ENCODE results near the gene FAM117B.

Gene FAM117B

DNA sequence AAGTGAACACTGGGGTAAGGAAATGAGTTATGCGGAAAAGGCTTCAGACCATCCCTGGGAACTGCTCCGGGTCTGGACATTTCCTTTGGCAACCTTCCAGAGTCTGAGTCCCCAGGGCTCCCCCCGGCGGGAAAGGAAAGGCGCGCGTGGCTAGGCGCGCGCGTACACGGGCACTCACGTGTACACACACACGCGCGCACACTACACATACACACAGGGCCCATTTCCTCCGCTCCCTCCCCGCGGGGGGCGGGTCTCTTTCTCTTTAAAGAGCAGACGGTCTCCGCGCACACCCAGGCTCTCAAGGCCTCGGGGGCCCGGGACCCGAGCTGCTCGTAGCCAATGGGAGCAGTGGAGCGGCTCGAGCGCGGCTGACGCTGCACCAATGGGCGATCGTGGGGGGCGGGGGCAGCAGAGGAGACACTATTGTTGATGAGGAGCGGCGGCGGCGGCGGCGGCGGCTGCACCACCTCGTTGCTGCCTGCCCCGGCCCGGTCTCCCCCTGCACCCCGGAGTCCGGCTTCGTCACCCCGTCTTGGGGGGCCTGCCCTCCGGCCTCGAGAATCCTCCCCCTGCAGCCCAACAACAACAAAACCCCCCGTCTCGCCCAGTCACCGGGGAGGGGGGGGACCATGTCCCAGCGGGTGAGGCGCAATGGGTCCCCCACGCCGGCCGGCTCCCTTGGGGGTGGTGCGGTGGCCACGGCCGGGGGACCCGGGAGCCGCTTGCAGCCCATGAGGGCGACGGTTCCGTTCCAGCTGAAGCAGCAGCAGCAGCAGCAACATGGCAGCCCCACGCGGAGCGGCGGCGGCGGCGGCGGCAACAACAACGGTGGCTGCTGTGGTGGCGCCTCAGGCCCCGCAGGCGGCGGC, at the start of gene FAM117B:
FAM117B (plus strand) TSS at position 414 of the 872 bp plus-strand sequence; CDS start at position 633, 219 bp downstream.
- DNase-seq (ENCODE audit: low read depth) = peak; percentile 91

- peak; percentile 13 for DNase-seq (ENCODE audit: low read depth)
These were observed 45.9 kb upstream of the FAM117B start for GRCh38 chr2:202588647-202589581.

DNA sequence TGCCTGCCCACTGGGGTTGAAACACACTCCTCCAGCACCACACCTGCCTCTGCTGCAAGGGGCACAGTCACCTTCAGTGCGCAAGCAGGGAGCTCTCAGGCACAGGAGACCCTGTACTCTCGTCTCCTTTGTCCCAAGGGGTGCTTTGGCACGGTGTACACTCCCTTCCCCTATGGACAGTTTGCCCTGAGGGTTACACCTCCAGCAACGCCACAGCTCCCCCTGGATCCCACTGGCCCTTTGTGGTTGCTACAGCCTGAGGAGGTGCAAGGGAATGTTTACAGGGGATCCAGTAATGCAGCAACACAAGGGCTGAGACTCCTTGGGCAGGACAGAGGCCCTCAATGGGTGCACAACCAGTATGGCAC, 45.2 kb upstream of the FAM117B start:
- no peak for DNase-seq (ENCODE audit: low read depth)

- no peak for DNase-seq (ENCODE audit: low read depth)
These were observed 42.2 kb upstream of the FAM117B start for GRCh38 chr2:202592566-202592965.

- no peak for DNase-seq (ENCODE audit: low read depth)
These were observed 35.7 kb upstream of the FAM117B start for GRCh38 chr2:202599105-202599504.

DNA sequence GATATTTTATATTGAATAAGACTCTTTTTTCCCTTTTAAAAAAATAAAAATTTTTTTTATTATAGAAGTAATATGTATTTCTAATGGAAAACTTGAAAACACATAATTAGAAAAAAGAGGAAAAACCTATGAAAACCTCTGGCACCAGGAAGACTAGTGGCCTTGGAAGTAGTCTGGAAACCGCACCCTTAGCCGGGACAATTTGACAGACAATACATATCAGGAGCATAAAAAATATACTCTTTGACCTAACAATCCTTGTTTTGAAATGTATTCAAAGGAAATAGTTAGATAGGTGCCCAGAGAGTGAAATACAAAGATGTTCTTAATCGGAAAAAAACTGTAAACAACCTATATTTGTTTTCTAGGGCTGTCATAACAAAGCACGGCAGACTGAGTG, 34.9 kb upstream of the FAM117B start:
- DNase-seq (ENCODE audit: low read depth) = no peak

GRCh38 chr2:202604699-202605098, 30.1 kb upstream of the FAM117B start:
- DNase-seq (ENCODE audit: low read depth) = no peak

DNA sequence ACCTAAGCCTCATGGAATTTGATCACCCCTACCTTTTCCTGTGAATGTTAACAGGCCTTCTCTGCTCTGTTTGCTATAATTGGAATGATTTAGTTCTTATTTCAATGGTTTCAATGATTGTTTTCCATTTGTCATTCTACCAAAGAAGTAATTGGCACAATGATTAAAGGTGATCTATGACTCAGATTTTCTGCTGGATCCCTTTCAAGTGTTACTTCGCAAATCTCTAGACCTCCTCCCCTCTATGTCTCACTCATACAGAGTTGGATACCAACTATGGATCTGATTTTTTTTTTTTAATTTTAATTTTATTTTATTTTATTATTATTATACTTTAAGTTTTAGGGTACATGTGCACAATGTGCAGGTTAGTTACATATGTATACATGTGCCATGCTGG, 29.6 kb upstream of the FAM117B start:
- DNase-seq (ENCODE audit: low read depth) = no peak

- no peak for DNase-seq (ENCODE audit: low read depth)
These were observed 26.5 kb upstream of the FAM117B start for GRCh38 chr2:202608142-202608852.

DNA sequence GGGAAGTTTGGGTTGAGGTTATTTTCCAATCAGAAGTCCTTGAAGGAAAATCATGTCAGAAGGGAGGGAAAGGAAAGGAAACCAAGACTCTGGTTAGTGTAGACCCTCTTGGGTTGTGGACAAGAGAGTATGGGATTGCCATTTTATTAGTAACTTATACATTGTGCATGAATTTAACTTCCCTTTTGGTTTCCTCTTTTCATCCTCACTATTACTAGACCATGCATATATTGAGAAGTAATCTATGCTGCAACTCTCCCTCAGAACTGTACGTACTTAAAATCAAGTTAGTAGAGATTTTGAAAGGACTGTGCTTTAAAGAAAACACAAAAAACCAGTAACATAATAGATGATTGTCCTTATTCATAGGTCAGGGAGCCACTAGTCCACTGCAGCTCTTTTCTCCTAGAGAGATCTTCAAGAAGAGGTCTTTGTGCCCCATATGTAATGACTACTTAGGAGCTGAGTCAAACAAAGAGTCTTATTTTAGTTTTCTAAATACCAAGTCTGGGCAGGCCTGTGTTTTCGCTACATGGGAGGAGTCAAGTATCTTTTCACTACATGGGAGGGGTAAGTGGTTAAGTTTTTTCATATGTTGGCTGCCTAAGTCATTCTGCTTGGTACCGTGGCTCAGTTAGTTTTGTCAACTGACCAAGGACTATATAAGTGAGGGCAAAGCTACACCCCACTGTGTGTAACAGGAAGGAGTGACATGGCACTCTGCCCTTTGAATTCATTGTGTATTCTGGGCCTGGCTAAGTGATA, 25.2 kb upstream of the FAM117B start:
- no peak for DNase-seq (ENCODE audit: low read depth)

DNA sequence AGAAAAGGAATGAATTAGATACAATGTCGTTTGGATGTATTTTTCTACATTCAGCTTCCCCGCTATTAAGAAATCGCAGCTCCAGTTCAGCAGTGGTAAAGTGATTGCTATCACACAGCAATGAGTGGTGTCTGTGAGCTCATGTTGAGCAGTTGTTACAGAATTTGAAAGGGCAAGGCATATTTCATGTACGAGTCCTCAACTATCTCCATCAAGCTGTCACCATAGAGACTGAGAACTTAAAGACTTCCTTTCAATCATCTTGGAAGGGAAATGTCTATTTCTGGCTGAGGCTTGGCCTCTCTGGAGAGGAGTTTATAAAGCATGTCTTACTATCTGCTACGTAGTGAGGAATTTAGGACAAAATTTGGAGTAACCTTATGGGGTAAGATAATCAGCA, 24.4 kb upstream of the FAM117B start:
- DNase-seq (ENCODE audit: low read depth) = no peak

- no peak for DNase-seq (ENCODE audit: low read depth)
These were observed 22.6 kb upstream of the FAM117B start for GRCh38 chr2:202612145-202612544.

DNA sequence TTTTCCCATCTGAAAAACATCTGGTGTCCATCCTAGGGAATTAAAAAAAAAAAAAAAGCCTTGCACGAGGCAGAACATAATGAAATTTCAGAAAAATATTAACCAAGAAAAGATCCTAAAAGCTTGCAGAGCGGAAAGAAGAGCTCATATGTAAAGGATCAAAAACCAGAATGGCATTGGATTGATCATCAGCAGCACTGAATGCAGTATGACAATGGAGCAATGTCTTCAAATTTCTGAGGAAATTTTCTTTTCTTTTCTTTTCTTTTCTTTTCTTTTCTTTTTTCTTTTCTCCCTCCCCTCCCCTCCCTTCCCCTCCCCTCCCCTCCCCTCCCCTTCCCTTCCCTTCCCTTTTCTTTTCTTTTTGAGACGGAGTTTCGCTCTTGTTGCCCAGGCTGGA, 21.3 kb upstream of the FAM117B start:
- DNase-seq (ENCODE audit: low read depth) = no peak

DNA sequence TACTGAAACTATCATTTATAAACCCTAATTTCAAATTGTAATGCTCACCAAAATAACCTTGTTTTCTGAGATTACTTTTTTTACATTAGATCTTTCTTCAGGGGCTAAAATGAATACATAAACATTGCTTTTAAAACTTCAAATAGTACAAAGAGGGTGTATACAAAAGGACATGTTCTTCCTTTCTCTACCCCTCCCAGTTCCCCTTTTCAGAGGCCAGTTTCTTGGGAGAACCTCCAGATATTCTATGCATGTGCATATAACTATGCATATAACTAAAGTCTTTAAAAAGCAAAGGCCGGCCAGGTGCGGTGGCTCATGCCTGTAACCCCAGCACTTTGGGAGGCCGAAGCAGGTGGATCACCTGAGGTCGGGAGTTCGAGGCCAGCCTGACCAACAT, 10.6 kb upstream of the FAM117B start:
- DNase-seq (ENCODE audit: low read depth) = no peak

GRCh38 chr2:202627042-202627441, 7.7 kb upstream of the FAM117B start:
- DNase-seq (ENCODE audit: low read depth) = no peak

DNA sequence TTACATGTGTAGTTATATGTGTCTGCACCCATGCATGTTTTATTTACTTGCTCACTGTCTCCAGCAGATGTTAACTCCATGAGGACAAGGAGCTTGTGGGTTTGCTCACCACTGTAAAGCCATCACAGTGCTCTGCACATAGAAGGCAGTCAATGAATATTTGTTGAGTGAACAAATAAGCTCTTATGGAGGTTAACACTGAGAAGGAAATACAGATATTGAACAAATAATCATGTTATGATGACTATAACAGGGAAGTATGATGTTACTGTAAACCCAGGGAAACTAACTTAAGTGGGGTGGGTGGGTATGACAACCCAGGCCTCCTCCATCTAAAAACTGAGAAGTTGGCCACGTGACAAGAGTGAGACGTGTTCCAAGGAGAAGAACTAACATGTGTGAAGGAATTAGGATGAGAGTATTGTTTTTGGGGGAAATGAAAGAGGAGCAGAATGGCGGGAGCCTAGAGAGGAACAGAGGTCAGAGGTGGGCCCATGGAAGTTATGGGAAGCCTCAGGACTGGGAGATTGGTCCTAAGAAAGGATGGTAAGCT, 6.0 kb upstream of the FAM117B start:
- no peak for DNase-seq (ENCODE audit: low read depth)

GRCh38 chr2:202632682-202633290, 2.0 kb upstream of the FAM117B start:
- DNase-seq (ENCODE audit: low read depth) = no peak

GRCh38 chr2:202633470-202633869, 1.3 kb upstream of the FAM117B start:
- no peak for DNase-seq (ENCODE audit: low read depth)

- peak; percentile 61 for DNase-seq (ENCODE audit: low read depth)
These were observed 851 bp downstream of the FAM117B start for GRCh38 chr2:202635428-202636212.

DNA sequence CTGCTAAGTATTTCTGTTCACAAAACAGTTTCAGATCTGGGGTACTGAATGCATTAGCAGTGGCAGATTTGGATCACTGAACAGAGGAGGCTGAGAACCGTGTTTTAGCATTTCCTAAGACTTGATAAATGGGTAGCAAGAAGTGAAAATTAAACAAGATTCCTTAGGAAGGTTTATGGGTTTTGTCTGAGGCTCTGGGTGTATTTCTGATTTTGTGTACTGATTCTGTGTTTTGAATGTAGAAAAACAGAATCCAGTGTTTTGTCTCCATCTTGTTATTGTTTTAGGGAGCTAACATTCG, 1.4 kb downstream of the FAM117B start:
- DNase-seq (ENCODE audit: low read depth) = no peak

Measured in stimulated activated CD8-positive, alpha-beta memory T cell treated with anti-CD3 and anti-CD28 coated beads, Interleukin-15, amount 100 ng/mL, for 24 hours (primary cell).